ENCODE results near the gene MAPT.

Gene MAPT

DNA sequence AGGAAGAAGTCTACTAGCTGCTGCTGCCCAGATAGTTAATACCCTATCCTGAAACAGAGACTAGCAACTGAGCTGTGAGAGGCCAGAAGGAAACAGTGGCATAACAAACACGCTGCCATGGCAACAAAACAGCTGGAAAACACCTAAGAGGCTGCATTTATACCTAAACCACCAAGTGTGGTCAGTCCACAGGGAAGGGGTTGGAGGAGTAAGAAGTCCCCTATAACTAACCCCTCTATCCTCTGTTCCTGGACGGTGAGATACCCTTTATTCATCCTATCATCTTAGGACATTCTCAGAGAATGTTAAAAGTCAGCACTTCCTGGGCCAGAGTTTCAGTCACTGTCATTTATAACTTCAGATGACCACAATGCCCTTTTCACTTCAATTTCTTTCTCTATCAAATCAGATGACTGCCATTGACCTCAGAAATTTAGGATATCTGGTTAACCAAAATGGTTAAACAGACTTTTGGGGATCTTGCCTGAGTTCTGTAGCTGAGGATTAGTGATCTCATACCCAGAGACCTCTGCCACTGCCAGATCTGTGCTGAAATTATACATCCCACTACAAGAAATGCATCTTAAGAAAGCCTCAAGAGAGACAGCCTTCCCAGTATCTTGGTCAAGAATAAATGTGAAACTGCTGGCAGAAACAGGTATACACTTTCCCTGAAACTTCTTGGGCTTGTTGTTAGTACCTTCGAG is 140.9 kb downstream of the MAPT start:
- no peak for DNase-seq

DNA sequence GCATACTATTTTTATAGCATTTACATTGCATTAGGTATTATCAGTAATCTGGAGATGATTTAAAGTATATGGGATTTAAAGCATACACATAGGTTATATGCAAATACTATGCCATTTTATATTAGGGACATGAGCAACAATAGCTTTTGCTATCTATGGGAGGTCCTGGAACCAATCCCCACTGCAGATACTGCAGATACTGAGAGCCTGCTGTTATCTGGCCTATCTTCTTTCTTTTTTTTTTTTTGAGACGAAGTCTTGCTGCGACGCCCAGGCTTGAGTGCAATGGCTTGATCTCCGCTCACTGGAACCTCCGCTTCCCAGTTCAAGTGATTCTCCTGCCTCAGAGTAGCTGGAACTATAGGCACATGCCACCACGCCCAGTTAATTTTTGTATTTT is 142.1 kb downstream of the MAPT start:
- no peak for DNase-seq

DNA sequence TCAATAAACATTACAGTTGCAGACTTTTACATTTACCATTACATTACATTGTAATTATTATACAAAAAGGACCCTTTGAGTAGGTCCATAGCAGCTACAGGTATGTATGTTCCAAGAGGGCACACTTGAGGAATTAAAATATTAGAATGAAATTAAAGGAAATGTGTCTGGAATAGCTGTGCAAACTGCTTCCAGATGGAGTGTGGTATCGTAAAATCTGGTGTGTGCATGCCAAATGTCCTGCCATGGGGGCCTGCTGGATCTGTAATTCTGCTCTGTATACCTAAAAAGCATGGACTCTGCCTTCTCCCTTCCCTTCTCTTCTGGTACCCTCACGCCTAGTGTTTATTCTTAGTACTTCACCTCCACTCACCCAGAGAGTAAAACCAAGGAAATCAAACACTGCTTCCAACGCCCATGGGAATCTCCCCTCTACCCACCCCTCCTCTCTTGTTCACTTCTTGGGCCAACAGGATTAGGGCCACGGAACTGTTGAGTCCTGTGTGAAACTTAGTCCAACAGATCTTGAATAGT is 143.4 kb downstream of the MAPT start:
- no peak for DNase-seq

DNA sequence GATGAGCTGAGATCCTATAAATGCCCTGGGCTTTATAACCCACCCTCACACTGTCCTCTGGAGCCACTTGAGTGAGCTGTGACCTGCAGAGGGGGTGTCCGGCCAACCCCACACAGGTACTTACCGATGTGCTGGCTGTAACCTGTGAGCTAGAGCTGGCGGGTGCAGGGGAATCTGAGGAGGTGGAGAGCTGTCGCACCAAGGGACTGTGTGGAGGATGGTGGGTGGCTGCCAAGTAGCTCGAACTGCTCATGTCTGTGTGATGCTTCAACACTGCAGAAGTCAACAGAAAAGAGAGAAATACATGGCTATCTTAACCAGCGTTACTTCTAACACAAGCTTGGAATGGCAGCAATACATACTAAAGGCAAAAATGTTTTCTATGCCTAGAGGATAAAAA is 144.1 kb downstream of the MAPT start:
- DNase-seq: no peak

DNA sequence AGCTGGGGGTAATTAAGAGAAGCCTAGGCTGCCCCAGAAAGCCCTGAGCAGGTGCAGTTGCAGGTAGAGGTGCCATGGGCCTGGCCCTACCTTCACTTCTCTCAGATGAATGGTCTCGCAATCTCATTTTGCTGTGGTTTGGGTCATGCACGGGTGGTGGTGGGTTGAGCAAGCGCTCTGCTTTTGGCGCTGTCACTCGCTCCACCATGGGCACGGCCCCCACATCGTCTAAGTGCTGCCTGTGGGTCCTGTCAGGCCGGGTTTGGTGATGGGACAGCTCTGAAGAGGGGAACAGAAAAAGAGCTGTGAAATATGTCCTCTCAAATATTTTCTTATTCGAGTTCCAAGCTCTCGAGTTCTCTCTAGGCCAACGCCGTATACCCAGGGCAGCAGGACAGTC is 144.6 kb downstream of the MAPT start:
- DNase-seq: no peak

DNA sequence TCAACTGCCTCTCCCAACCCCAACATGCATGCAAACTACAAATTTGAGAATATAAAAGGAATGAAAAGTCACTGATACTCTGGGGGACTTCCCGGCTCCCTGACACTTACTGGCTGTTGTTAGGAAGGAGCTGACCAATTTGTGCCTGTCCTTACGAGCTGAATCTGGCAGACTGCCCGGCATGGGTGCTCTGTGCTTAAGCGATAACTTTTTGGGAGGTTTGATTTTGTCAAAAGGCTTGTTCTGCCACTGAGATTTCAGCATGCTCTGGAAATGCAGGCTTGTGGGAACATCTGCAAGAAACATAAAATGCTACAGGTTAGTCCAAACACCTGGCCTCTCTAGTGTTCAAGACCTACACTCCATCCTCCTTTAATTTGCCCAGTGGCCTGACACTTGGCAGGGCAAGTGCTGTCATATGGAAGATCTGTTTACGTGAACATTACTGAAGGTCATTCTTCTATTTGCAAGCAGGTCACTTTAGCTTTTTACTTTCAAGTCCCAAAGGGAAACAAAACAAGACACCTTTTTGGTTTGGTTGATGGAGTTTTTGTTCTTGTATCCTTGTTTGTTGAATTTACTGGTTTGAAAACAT is 145.3 kb downstream of the MAPT start:
- no peak for DNase-seq

DNA sequence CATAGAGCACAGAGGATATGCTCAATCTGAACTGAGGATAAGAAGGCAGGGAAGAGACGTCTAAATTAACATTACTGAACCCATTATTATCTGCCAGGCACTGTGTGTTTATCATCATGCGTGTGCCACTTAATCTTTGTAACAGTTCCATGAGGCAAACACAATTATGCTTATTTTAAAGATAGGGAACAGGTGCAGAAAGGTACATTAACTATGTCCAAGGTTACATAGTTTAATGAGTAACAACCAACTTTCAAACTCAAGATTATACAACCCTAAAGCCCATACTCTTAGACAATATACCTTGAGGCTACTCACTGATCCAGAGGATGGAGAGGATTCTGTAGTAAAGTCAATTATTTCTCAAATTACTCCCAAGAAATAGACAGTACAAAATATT is 147.9 kb downstream of the MAPT start:
- DNase-seq: no peak

DNA sequence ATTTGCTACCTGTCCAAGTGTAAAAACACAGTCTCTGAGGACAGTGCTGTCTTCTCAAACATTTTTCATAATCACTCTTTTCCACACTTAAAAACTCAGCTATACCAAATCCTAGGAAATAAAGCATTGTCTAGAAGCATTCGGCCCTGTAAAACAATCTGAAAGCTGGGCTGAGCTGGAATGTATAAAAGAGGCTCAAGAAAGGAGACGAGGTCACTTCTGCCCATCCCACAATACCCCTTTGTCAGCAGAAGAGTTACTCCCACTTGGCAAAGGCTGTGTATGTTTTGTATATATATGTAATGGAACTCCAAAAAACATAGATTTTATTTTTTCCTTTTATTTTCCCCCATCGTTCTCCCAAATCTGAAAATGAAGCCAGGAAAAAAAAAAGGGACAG is 148.6 kb downstream of the MAPT start:
- no peak for DNase-seq

DNA sequence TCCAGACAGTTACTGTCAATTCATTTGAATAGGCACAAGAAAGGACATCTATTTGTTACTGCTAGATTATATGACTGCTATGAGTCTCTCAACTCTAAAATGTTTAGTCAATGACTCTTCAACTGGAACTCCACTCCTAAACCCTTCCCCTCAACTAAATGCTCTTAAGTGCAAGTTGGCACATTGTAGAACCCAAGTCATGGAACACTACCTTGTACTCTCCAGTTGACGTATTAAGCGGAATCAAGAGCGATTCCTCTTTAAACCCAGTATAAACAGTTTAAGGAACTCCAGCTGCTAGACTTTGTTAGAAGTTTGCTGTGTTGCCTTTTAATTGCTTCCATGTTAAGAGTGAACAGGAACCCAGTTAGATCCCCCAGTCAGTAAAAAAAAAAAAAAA is 149.3 kb downstream of the MAPT start:
- DNase-seq: no peak

DNA sequence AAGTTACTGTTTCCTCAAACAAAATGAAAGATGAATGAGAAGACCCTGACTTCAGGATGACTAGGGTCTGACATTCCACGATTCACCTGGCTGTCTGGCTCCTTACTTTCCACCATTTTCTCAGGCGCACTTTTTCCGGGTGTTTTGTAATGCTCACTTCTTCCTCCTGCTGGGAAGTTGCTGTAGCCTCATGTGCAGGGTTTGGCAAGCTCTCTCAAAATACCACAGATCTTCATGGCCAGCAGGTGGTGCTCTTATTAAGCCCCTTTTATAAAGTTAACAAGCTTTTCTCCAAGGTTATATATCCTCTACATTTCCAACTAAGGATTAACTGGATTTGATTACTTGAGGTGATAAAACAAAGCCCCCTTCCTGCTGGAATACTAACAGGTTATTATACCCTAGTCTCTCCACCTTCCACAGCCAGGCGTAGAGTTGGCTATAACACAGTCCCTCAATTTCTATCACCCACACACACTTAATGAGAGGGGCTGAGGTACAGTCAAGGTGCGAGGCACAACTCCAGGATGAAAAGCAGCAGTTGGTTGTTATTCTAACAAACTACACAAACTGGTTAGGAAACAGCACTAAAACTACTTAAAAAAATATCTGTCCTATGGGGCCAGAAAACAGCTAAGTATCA is 150.1 kb downstream of the MAPT start:
- peak; percentile 51 for DNase-seq

DNA sequence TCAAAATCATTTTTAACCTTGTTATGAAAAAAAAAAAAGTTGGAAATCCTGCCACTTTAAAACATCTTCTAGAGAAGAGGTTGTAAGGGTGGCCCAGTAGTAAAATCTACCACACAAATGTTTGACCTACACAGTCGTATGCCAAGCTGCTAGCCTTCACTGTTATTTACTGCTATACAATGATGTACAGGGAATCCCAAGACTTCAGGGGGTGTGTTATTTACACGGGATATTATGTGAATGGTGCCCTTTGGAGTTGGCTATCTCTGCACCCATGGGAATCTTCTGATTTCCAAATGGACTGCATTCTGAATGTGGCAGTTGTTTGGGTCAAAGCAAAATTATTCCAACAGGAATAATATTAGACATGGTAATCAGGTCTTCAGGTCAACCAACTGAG is 150.6 kb downstream of the MAPT start:
- no peak for DNase-seq

DNA sequence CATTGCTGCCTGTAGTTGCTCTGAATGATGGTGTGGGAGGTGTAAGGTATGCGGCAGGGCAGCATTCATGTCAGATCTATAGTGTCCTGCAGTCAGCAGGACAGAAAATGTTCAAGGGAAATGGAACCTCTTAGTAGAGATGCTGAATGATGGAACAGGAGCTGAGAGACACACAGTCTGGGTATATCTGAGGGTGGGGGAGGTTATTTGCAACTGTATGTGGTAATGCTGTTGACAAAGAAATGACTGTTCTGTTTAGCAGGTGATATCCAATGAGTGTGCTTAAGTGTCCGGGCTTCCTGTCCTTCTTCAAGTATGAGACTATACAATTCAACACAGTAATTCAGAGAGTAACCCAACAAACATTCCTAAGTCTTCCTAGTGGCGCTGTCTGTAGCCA is 151.3 kb downstream of the MAPT start:
- DNase-seq: no peak

DNA sequence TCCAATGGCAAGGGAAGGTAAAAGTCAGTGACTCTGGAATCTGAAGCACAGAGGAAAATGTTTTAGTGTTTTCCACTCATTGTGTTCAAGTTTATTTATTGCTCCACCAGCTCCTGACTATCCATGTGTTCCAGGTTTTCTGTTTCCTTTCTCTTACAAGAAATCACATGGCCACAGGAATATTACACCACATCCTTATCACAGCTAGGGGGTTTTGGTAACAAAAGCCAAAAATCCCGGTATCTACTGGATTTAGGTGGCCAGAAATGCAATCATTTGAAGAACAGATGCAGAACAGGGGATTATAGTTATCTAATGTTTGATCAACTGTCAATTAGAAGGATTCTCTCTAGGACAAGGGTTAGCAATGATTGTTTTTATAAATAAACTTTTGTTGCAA is 152.6 kb downstream of the MAPT start:
- no peak for DNase-seq

DNA sequence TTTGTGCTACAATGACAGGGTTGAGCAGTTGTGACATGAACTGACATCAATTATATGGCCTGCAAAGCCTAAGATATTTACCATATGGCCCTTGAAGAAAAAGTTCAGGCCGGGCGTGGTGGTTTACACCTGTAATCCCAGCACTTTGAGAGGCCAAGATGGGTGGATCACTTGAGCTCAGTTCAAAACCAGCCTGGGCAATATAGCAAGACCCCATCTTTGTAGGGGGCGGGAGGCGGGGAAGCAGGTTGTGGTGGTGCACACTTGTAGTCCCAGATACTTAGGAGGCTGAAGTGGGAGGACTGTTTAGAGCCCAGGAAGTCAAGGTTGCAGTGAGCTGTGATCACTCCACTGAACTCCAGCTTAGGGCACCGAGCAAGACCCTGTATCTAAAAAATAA is 153.0 kb downstream of the MAPT start:
- DNase-seq: no peak

DNA sequence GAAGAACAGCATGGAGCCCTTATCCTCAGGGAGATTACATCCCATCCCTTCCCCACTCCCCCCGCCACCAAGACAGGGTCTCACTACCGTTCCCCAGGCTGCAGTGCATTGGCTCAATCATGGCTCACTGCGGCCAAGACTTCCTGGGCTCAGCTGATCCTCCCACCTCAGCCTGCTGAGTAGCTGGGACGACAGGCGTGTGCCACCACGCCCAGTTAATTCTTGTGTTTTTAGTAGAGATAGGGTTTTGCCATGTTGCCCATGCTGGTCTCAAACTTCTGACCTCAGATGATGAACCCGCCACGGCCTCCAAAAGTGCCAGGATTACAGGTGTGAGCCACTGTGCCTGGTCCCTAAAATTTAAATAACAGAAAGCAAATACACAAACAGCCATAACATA is 153.5 kb downstream of the MAPT start:
- no peak for DNase-seq

DNA sequence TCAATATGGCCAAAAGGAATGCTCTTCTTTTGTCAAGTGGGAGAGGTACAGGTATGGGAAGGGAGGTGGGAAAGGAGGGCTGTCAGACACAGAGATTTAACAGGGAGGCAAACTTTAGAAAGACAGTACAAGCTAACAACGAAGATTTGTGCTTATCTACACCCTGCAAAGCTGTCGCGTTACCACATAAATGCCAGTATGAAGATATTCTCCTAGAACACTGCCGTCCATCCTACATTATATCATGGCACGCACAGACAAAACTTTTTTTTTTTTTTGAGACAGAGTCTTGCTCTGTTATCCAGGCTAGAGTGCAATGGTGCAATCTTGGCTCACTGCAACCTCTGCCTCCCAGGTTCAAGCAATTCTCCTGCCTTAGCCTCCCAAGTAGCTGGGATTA is 155.3 kb downstream of the MAPT start:
- DNase-seq: no peak

DNA sequence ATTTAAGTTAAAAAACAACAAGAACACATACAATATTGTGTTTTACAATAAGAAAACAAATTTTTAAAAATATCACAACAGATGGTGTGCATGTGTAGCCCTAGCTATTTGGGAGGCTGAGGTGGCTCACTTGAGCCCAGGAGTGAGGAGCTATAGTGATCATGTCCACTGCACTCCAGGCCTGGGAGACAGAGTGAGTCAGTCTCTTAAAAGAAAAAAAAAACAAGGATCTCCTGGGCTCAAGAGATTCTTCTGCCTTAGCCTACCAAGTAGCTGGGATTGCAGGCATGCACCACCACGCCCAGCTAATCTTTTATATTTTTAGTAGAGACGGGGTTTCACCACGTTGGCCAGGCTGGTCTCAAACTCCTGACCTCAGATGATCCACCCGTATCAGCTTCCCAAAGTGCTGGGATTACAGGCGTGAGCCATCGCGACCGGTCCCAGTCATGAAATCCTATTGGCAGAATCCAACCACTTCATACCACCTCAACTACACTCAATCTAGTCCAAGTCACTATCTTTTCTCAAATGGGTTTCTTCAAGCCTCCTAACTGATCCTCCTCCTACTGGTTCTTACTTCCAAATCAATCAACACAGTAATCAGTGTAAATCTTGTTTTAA is 159.7 kb downstream of the MAPT start:
- no peak for DNase-seq

DNA sequence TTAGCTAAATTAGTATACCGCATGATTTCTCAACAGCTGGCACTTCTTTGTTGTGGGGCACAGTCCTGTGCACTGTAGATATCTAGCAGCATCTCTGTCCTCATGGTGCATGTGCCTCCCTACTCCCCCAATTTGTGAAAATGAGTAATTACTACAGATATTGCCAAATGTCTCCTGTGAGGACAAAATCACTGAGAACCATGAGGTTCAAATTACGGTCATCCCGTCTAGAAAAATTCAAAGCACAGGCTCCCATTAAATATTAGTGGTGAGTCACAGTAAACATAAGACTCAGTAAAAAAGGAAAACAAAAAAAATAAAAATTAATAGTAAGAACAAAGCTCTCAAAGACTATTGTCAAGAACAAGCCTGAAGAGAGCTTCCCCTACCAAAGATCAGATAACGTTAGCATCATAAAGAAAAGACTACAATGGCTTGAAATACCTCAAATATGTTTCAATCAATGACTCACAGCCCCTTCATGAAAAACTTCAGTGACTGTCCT is 162.5 kb downstream of the MAPT start:
- DNase-seq: no peak

DNA sequence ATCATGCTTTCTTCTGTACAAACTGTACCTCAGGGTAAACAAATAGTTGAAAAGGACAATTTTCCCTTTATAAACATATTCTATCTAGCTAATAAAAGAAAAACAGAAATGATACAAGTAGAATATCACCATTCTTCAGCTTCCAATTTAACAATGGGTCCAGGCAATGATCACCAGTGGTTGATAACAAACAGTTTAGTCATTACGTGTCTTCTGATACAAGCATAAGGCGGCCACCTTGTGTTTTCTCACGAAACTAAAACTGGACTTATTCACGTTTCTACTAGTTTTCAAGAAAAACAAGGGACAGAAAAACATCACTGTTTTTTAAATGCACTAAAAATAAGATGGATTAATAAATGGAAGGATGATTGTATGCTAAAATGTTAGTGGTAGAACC is 163.0 kb downstream of the MAPT start:
- DNase-seq: no peak

DNA sequence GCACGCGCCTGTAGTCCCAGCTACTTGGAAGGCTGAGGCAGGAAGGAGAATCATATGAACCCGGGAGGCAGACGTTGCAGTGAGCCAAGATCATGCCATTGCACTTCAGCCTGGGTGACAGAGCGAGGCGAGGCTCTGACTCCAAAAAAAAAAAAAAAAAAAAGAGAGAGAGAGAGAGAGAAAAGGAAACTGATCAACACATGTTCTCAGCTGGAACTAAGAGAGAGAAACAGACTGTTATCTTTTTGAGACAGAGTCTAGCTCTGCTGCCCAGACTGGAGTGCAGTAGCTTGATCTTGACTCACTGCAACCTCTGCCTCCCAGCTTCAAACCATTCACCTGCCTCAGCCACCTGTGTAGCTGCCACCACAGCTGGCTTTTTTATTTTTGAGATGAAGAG is 165.1 kb downstream of the MAPT start:
- no peak for DNase-seq

DNA sequence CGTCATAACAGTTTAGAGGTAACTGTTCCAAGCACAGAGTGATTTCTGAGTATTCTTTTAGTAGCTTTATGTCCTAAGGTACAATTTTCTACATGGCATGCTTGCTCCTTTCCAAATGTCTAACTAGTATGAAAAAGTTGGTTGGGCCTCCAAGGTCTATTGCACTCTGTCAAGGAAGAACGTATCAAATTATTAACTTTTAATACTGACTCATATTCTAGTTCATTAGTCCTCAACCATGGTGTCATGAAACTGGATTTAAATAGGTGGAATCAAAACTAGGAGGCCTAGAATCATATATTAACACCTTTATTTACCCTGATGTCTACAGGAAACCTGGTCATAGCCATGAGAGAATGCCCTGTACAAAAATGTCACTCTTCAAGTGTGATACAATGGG is 166.1 kb downstream of the MAPT start:
- no peak for DNase-seq

DNA sequence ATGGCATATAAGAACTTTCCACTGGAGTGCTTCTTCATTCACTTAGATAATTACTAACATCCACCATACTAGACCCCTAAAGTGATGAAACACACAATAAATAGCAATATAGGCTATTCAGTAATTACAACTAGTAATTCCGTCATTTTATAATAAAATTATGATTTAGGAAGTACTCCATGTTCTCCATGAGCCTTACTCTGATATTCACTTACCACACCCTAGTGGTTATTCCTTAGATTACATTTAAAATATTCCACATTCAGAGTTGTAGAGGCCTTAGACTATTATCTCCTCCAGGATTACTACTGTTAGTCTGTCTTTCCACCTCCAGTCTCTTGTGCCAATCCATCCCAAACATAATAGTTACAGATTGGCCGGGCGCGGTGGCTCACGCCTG is 167.1 kb downstream of the MAPT start:
- no peak for DNase-seq

DNA sequence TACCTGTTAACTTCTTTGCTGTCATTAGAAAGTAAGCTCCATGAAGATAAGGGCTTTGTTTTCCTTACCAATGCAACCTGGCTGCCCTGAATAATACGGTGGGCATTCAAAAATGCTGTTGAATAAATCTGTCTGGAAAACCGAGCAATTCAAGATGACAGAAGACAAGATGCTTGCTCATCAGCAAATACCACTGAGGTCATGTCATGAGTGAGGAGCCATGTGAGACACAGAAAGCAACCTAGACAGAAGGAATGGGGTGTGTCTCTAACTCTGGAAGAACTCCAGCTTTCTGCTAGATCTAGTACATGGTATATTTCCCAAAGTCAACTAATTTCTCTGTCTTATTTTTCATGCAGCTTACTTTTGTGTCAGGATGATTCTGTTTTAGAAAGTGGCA is 168.9 kb downstream of the MAPT start:
- no peak for DNase-seq

DNA sequence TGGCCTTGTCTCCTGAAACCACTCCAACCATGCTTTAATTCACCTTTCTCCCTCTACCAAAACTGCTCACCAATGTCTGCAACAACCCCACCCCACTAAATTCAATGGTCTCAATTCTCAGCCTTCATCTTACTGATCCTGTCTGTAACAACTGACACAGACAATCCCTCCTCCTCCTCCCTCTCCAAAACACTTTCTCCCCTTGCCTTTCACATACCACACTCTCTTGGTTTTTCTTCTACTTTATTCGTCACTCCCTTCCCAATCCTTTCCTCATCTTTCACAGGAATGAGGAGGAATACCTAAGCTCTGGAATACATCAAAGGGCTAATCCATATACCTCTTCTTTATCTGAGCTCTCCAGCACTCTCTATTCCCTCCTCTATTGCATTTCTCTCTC is 170.1 kb downstream of the MAPT start:
- DNase-seq: no peak
